Measurements from ENCODE around the gene AP2B1. TPM values are rescaled to one million over a fixed set of nuclear protein-coding genes. Genes with fewer than 3 reads are reported as not detected.
A peak's percentile ranks its signal among the peaks of the same experiment; 100 is the strongest.

Gene AP2B1
- total RNA-seq, 2 experiments from 2014 or later: 157 to 161 TPM

- ChIA-PET POLR2A (interaction anchor here (1.7 kb wide), 1 partner anchor 12 kb away, joined by 6 read pairs; the partner anchor contains the start of gene RASL10B), CTCF (interaction anchor here (7.1 kb wide), 1 partner anchor 131 kb away, joined by 121 read pairs; no protein-coding TSS in a partner anchor)
- no peak for TF ChIP-seq CTCF (IDR thresholded peaks at IDR 0.05)
- H3K27me3 Mint-ChIP-seq: peaks cover 40% of the 10 kb centered on the region
- no peaks in the 10 kb centered on the region for H3K36me3 Mint-ChIP-seq (ENCODE audit: low read depth)
- DNase-seq (peak; percentile 33), ATAC-seq (no peak)
- peaks cover 22% of the 10 kb centered on the region for H3K4me1 Mint-ChIP-seq (ENCODE audit: low read depth)
- no peaks in the 10 kb centered on the region for H3K9me3 Mint-ChIP-seq
- no peak overlapping the region for H3K4me3 Mint-ChIP-seq
- intact Hi-C loops (cut with micrococcal nuclease): loop anchor here (10.0 kb wide), 1 partner anchor 569 kb away; no protein-coding TSS in a partner anchor
- no peak overlapping the region for H3K27ac Mint-ChIP-seq
These were observed 156.7 kb downstream of the AP2B1 start for GRCh38 chr17:35743626-35744328.

- H3K27ac Mint-ChIP-seq: no peak overlapping the region
- peaks cover 47% of the 10 kb centered on the region for H3K27me3 Mint-ChIP-seq
- ATAC-seq (no peak), DNase-seq (no peak)
- intact Hi-C loops (cut with micrococcal nuclease): loop anchor here (5.0 to 10.0 kb wide), 2 partner anchors 133 to 570 kb away; no protein-coding TSS in a partner anchor
- no peak for TF ChIP-seq CTCF (IDR thresholded peaks at IDR 0.05)
- CTCF ChIA-PET: interaction anchor here (0.9 to 7.1 kb wide), 5 partner anchors 11 to 625 kb away, joined by 3 to 121 read pairs (median 4); partner anchors contain the start of gene RASL10B
- no peaks in the 10 kb centered on the region for H3K9me3 Mint-ChIP-seq
- H3K4me1 Mint-ChIP-seq (ENCODE audit: low read depth): peaks cover 32% of the 10 kb centered on the region
- H3K4me3 Mint-ChIP-seq: no peak overlapping the region
- POLR2A ChIA-PET: interaction anchor here (1.1 kb wide), 1 partner anchor 64 kb away, joined by 3 read pairs; no protein-coding TSS in a partner anchor
- H3K36me3 Mint-ChIP-seq (ENCODE audit: low read depth): no peaks in the 10 kb centered on the region
These were observed 157.7 kb downstream of the AP2B1 start for GRCh38 chr17:35744830-35745229.

- Mint-ChIP-seq H3K36me3 (ENCODE audit: low read depth) (no peaks in the 10 kb centered on the region), H3K27me3 (peaks cover 46% of the 10 kb centered on the region), H3K9me3 (no peaks in the 10 kb centered on the region), H3K4me1 (ENCODE audit: low read depth) (peaks cover 35% of the 10 kb centered on the region), H3K27ac (no peak overlapping the region), H3K4me3 (no peak overlapping the region)
- CTCF ChIA-PET: interaction anchor here (0.9 to 7.4 kb wide), 6 partner anchors 11 to 625 kb away, joined by 3 to 121 read pairs (median 4); partner anchors contain the start of gene RASL10B
- POLR2A ChIA-PET: interaction anchor here (1.1 kb wide), 1 partner anchor 63 kb away, joined by 3 read pairs; no protein-coding TSS in a partner anchor
- intact Hi-C loops (cut with micrococcal nuclease): loop anchor here (5.0 to 10.0 kb wide), 2 partner anchors 133 to 570 kb away; no protein-coding TSS in a partner anchor
- ATAC-seq (no peak), DNase-seq (no peak)
- no peak for TF ChIP-seq CTCF (IDR thresholded peaks at IDR 0.05)
These were observed 158.1 kb downstream of the AP2B1 start for GRCh38 chr17:35745246-35745645.

- ATAC-seq (no peak), DNase-seq (no peak)
- intact Hi-C loops (cut with micrococcal nuclease): loop anchor here (5.0 to 10.0 kb wide), 2 partner anchors 134 to 571 kb away; no protein-coding TSS in a partner anchor
- ChIA-PET CTCF (interaction anchor here (1.0 to 7.4 kb wide), 7 partner anchors 13 to 573 kb away, joined by 3 to 121 read pairs (median 24); partner anchors contain the start of genes C17orf50 and RASL10B), POLR2A (no interaction called here)
- Mint-ChIP-seq H3K4me3 (no peak overlapping the region), H3K9me3 (no peaks in the 10 kb centered on the region), H3K4me1 (ENCODE audit: low read depth) (peaks cover 38% of the 10 kb centered on the region), H3K27ac (no peak overlapping the region), H3K36me3 (ENCODE audit: low read depth) (no peaks in the 10 kb centered on the region), H3K27me3 (peaks cover 48% of the 10 kb centered on the region)
- no peak for TF ChIP-seq CTCF (IDR thresholded peaks at IDR 0.05)
These were observed 158.7 kb downstream of the AP2B1 start for GRCh38 chr17:35745749-35746320.
